ENCODE results near the gene GEMIN2.

DNA sequence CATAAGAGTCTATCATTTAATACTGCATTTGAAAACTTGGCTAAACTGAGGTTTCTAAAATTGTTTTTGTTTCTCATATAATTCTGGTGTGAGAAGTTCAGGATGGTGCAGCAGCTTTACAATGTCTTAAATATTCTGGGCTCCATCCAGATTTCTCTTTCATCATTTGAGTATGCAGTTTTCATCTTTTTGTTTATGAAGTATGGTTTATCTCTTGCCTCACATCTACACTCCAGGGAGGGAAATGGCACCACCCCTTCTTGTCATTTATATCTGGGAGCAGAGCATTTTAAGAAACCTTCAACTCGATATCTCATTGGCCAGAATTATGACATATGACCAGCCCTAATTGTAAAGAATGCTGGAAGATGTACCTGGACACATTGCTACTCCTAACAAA lies 24.3 kb downstream of the GEMIN2 start:
- TF ChIP-seq POLR2AphosphoS5 (IDR thresholded peaks at IDR 0.05; ENCODE audit: low read depth, low read length) (no peak), POLR2A (IDR thresholded peaks at IDR 0.05; ENCODE audit: low read depth, low read length) (no peak), TAF1 (IDR thresholded peaks at IDR 0.05; ENCODE audit: borderline replicate concordance, low read depth, low read length) (no peak)
